ENCODE measurements around the gene SPPL2C. TPM values are rescaled to one million over a fixed set of nuclear protein-coding genes. Genes with fewer than 3 reads are reported as not detected.

The SPPL2C gene
- total RNA-seq, 1 donor from 2014 or later: not detected

DNA sequence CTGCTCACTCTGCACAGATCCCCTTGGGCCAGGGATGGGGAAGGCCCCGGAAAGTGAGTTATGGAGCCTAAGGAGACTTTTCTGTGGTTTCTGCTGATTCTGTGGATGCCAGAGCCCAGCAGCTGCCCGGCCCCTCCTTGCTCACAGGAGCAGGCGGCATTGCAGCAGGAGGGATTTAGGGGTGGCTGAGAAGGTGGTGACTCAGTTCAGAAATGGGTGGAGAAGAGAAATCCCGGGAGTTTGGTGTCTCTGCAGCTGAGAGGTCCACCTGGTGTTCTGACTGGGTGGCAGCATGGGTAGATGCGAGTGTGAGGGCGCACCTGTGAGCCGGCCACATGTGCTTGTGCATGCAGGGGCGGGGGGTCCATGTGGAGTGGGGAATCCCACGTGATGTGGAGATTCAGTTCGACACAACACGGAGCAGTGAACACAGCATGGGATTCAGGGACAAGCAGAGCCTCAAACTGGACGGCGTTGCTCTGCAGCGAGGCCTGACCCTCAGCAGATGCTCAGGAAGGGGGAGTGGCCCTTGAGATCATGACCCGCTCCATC is 16.0 kb upstream of the SPPL2C start:
- DNase-seq (ENCODE audit: low spot score) (no peak), ATAC-seq (no peak)

DNA sequence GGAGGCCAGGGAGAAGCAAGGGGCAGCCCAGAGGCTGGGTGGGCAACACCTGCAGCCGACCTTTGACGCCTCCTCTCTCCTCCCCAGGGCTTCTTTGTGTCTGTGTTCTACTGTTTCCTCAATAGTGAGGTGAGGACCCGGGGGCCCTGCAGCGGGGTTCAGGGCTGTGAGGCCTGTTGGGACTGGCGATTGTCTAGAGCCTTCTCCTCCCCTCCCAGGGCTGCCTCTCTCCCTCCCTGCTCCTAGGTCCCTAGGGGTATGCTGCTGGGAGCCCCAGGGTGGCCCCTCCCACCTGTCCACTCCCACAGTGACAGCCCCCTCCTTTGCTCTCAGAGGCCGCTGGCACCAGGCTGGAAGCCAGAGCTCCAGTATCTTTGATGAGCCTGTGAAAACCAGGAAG is 10.8 kb upstream of the SPPL2C start:
- ATAC-seq (no peak), DNase-seq (ENCODE audit: low spot score) (no peak)

DNA sequence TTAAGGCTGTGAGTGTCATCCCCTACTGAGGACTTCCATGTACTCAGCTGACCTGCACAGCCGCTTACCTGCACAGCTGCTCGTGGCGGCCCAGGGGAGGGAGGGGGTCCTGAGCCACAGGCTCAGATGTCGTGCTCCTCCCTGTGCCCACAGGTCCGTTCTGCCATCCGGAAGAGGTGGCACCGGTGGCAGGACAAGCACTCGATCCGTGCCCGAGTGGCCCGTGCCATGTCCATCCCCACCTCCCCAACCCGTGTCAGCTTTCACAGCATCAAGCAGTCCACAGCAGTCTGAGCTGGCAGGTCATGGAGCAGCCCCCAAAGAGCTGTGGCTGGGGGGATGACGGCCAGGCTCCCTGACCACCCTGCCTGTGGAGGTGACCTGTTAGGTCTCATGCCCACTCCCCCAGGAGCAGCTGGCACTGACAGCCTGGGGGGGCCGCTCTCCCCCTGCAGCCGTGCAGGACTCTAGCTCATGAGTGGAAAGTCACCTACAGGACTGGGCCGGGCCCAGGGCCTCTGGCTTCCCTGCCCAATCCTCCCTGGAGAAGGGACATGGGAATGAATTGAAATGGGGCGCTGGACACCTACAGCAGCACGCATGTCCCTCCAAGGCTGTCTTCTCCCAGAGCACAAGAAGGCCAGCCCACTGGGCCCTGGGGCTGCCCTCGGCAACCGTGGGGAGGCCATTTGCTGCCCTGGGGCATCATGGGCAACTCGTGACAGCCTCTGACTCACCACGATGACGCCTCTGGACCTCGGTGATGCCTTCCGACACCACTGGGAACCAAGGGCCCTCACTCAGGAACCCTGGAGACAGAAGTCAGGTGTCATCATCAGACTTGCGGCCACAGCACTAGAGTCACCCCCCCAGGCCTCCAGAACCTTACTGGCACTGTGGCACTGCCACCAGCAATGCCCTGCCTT is 9.9 kb upstream of the SPPL2C start:
- no peak for ATAC-seq
- no peak for DNase-seq (ENCODE audit: low spot score)

DNA sequence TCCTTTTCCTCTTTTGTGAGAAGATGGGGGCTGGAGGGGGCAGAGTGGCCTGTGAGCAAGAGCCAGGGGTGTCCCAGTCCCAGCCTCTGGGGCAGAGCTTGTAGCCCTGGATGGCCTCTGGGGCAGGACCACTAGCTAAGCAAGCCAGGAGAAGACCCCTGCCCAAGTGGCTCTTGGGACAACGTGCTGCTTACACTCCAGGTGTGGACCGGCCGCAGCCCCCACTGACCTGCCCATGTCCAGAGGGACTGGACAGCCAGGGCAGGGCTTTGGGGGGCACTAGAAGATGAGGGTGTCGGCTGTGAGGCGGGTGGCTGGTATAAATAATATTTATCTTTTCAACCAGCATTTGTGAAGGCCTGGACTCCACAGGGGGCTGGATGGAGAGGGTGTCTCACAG is 9.2 kb upstream of the SPPL2C start:
- DNase-seq (ENCODE audit: low spot score): no peak
- no peak for ATAC-seq

DNA sequence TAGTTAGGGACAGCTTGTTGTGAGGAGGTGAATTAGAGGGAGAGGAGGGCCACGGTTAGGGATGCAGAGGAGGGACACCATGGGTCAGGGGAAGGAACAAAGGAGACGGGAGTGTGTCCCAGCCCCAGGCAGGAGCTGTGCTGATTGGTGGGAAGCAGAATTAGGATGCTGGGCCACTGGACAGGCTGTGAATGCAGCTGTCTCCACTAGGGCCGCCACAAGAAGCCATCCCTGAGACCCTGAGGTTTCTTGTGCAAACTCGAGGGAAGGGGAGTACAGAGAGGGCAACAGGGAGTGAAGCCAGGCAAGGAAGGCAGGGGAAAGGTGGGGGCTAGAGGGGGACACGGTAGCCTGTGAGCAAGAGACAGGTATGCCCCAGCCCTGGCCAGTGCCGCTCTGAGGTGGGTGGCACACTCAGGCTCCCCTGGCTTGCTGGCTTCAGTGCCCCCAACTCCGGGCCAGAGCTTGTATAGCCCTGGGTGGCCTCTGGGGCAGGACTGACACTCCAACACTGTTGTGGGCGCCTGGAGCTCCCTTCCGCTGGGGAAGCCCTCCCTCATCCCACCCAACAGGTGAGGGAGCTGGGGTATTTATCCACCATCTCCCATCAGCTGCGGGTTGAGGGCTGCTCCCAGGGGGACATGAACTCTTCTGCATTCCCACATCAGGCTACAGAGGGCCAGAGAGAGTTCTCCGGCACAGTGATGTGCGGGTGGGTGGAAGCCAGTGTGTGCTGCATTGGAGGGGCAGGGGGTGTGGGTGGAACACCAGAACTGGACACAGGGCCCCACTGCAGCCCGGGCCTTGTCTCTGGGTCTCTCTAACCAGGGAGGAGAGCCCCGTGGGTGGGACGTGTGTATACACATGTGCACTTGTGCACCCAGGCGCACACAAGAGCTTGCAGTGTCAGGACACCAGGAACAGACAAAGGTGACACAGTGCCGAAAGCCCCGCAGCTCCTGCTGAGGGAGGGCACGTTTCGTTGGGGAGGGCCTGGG is 8.3 kb upstream of the SPPL2C start:
- ATAC-seq (no peak), DNase-seq (ENCODE audit: low spot score) (no peak)

DNA sequence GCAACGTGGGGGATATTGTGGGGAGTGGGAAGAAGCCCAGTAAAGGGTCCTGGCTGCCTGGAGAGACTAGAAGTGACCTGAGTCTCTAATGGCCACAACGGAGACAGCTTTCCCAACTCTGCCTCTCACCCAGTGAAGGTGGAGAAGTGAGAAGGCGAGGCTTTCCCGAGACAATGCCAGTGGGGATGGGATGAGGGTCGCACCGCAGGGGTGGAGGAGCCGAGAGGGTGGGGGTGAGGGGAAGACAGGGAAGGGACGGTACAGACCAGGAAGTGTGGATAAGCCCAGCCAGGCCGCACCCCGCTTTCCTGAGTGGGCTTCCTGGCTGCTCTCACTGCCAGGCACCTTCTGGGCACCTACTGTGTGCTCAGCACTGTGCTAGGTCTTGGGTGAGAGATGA is 7.5 kb upstream of the SPPL2C start:
- DNase-seq (ENCODE audit: low spot score) (no peak), ATAC-seq (no peak)

DNA sequence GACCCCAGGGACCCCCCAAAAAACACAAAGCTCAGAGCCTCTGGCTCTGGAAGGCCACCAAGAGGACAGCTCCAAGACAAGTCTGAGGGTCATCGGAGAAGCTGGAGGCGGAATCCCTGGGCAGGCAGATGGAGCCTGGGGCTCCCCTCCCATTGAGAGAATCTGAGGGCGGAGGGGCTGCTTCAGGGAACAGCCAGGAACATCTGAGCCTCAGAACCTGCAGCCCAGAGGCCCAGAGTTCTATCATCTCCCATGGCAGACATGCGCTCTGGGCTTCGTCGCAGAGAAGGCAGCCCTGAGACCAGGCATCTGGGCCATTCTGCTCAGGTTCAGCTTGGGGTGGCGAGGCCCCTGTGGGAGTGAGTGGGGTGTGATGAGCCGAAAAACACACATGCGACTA is 7.1 kb upstream of the SPPL2C start:
- DNase-seq (ENCODE audit: low spot score) (no peak), ATAC-seq (no peak)

DNA sequence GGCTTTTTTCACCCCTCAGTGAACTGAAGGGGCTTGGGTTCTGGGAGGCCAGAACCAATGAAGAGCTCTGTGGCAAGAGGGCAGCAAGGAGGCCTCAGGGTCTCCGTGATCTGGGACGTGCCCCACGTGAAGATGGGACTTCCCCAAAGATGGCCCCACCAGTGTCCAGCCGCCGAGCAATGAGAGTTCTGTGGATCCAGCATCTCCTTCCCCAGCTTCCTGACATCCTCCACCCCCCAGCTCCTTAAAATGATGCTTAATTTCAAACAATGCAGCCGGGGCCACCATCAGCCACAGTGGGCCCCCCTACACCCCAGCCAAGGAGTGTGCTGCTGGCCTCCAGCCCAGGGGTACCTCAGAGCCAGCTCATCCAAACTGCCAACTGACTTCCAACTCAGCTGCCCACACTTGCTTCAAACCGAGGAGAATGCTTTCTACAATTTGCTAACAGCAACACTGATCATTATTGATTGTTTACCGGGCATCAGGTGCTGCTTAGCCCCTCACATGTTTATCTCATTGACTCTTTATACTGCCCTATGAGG is 5.9 kb upstream of the SPPL2C start:
- no peak for ATAC-seq

DNA sequence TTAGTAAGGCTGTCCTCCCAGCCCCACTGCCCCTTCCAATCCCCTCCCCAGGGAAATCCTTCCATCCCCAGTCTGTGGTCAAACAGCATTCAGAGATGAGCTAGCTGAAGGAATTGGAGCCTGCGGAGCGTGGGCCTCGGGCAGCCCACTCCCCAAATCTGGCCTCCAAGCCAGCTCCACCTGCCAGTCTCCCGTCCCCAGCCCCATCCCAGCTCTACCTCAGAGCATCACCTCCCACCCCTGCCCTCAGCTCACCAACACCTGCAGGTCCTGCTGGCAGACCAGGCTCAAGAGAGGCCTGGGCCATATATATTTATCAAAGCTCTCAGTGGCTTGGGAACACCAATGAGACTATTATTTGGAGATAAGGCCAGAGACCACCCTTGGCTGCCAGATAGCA is 5.2 kb upstream of the SPPL2C start:
- ATAC-seq (no peak), DNase-seq (ENCODE audit: low spot score) (no peak)

More for the DNA sequence above, 5.9 kb upstream of the SPPL2C start:
- DNase-seq (ENCODE audit: low spot score): no peak

DNA sequence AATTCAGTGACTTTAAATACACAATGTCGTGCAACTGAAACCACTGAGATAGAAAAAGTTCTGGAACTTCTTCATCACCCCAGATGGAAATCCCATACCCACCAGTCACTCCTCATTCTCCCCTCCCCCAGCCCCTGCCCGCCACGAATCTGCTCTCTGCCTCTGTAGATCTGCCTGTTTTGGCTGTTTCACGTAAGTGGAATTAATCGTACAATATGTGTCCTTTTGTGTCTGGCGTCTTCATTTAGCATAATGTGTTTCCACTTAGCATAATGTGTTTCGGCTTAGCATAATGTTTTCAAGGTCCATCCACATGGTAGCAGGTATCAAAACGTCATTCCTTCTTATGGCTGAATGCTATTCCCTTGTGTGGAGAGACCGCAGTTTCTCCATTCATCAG is 3.5 kb upstream of the SPPL2C start:
- DNase-seq (ENCODE audit: low spot score) (no peak), ATAC-seq (no peak)

DNA sequence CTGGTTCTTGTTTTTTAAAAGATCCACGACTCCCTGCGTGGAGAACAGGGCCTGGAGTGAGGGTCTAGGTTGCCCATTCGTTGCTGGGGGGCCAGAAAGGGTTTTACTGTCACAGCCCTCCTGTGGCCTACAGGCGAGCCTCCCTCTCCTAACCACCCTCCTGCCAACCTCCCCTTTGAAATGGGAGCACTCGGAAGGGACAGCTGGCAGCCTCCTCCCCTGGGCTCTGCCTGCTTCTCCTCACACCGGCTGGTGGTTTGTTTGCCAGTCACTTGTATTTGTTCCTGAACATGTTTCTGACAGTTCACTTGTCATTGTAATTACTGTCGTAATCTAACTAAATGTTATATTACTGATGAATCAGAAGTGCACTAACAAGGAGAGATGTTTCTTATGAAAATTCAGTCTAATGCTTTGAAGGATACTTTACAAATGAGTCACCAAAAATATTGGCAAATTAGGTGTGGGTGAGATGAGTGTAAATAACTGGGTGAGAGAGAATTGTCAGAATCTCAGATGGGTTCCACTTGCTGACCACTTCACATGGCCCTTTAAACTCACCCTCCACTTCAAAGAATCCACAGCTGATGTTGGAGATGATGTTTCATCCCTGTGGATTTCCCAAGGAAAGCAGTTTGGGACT is 2.7 kb upstream of the SPPL2C start:
- ATAC-seq: no peak
- no peak for DNase-seq (ENCODE audit: low spot score)

DNA sequence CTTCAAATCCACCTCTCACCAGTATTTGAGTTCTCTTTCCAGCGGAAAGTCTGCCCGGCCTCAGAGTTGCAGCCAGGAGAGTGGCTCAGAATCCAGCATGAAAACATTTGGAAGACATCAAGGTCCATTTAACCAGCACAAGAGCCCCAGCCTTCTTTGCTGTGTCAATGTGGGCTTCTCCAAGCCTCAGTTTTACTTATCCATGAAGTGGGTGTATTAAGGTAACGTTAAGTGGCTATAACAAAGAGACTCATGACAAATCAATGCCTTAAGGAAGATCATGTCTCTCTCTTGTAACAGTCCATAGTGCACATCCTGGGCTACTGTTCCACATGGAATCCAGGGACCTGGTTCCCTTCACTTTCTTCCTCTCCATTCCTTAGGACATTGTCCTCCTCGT is 959 bp upstream of the SPPL2C start:
- ATAC-seq (no peak), DNase-seq (ENCODE audit: low spot score) (no peak)

DNA sequence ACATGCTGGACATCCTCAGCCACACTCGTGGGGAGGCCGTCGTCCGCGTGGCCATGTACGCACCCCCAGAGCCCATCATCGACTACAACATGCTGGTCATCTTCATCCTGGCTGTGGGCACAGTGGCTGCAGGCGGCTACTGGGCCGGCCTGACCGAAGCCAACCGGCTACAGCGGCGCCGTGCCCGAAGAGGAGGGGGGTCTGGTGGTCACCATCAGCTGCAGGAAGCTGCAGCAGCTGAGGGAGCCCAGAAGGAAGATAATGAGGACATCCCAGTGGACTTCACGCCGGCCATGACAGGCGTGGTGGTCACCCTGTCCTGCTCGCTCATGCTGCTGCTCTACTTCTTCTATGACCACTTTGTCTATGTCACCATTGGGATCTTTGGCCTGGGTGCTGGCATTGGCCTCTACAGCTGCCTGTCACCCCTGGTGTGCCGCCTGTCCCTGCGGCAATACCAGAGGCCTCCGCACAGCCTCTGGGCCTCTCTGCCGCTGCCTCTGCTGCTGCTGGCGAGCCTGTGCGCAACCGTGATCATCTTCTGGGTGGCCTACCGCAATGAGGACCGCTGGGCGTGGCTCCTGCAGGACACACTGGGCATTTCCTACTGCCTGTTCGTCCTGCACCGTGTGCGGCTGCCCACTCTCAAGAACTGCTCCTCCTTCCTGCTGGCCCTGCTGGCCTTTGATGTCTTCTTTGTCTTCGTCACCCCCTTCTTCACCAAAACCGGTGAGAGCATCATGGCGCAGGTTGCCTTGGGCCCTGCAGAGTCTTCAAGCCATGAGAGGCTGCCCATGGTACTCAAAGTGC is 900 bp downstream of the SPPL2C start:
- DNase-seq (ENCODE audit: low spot score) (no peak), ATAC-seq (no peak)

DNA sequence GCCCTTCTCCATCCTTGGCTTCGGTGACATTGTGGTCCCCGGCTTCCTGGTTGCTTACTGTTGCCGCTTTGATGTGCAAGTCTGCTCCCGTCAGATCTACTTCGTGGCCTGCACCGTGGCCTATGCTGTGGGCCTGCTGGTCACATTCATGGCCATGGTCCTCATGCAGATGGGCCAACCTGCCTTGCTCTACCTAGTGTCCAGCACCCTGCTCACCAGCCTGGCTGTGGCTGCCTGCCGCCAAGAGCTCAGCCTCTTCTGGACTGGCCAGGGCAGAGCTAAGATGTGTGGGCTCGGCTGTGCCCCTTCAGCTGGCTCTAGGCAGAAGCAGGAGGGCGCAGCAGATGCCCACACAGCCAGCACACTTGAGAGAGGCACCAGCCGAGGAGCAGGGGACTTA is 1.5 kb downstream of the SPPL2C start:
- DNase-seq (ENCODE audit: low spot score): no peak
- ATAC-seq: no peak

DNA sequence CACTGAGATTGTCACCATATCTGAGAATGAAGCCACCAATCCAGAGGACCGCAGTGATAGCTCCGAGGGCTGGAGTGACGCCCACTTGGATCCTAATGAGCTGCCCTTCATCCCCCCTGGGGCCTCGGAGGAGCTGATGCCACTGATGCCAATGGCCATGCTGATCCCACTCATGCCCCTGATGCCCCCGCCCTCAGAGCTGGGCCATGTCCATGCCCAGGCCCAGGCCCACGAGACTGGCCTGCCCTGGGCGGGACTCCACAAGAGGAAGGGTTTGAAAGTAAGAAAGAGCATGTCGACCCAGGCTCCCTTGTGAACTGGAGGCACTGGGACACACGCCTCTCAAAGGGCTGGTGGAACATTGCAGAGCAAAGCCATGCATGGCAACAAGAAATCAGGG is 2.0 kb downstream of the SPPL2C start:
- no peak for ATAC-seq
- DNase-seq (ENCODE audit: low spot score): no peak

DNA sequence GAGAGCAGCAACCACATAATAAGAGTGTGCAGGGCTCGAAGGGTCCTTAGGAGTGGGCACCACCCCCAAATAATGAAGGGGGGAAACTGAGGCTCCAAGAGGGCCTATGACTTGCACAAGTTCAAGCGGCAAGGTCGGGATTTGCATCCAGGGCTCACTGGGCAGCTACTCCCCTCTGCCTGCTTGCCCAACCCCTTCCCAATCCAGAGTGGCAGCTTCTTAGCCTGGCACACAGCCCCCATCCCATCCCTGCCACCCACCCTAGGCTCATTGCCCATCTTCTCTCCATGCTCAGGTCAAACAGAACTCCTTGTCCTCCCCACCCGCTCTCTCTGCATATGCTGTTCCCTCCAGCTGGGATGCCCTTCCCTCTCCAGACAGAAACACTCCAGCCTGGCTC is 2.4 kb downstream of the SPPL2C start:
- ATAC-seq (no peak), DNase-seq (ENCODE audit: low spot score) (no peak)

DNA sequence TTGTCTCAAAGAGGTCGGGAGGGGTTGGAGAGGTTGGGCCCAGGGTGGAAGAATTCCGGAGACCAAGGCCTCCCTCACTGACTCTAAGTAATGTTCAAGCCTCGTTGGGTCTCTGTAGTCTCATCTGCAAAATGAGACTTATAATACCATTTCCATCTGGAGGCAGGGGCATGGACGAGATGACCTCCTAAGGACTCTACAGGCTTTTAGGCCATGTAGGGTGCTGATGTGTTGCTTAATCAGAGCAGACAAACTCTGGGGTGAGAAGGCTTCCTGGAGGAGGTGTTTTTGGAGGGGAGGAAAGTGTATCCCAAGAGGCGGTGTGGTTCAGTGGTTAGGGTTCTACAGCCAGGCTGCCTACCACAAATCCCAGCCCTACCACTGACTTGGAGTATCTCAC is 3.1 kb downstream of the SPPL2C start:
- DNase-seq (ENCODE audit: low spot score) (no peak), ATAC-seq (no peak)

DNA sequence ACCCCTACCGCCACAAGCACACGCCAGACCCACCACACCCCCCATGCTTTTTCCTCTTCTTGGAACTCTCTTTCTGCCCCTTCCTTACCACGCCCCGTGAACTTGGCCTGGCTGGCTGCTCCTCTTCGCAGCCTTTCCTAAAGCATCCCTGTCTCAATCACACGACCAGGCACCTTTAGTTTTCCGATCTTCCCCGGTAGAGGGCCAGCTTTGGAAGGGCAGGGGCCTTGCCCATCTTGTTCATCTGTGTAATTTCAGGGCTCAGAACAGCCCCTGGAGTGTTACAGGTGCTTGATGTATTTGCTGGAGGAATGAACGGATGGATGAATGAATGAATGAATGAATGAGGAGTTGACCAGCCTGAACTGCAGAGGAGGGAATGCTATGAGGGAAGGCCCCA is 3.7 kb downstream of the SPPL2C start:
- DNase-seq (ENCODE audit: low spot score) (no peak), ATAC-seq (no peak)

DNA sequence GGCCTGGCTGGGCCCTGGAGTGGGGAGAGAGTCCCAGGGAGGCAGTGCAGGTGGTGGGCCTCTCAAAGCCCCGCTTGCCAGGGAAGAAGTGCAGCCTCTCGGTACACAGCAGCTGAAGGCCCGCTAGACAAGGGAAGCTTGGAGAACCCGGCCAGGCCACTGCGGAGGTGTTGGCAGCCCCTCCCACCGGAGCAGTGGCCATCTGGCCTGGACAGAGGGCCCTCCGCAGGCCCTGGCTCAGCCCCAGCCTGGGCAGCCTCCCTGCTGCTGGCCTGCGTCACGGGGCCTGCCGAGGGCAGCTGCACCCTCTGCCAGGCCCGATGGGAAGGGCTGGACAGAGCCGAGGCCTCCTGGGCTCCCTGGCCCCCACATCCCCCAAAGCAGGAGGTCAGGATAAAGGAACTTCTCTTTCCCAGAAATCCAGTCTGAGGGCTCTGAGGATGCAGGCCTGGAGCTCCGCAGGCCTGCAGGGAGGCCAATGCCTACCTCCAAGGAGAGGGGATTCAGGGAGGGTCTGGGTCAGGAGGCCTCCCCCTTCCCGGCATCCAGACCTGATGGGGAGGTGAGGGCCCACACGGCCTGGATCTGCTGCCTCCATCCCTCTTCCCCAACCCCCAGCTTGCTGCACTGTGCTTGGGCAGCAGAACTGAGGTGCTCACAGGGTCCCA is 4.3 kb downstream of the SPPL2C start:
- DNase-seq (ENCODE audit: low spot score) (no peak), ATAC-seq (peak; percentile 74)
